Tibial nerve (tissue), 4 donors: ENCODE data around the gene GGTLC1. TPM values are rescaled to one million over a fixed set of nuclear protein-coding genes. Genes with fewer than 3 reads are reported as not detected.

Experiments used
- DNase-seq, 2 donors: peaks; one replicate each; pipeline ENCODE4 v3.0.0-alpha.2; 2019; ENCODE audit warnings: low spot score in 2 of 2
- H3K27ac ChIP-seq, 4 donors: fragments of 200-600 bp; sonication (generic) in 3 of 4; one replicate each; pipeline ENCODE4 v1.5.1; 2017 to 2019; ENCODE audit warnings: mild to moderate bottlenecking in 1 of 4
- H3K27me3 ChIP-seq, 2 donors: fragments of 200-600 bp; sonication (generic) in 1 of 2; one replicate each; pipeline versions ENCODE4 v1.5.1 to v1.6.0; 2017 to 2019
- H3K36me3 ChIP-seq, 3 donors: fragments of 200-600 bp; sonication (generic); one replicate each; pipeline ENCODE4 v1.5.1; 2018 to 2019
- H3K4me1 ChIP-seq, 4 donors: fragments of 200-600 bp; sonication (generic) in 3 of 4; one replicate each; pipeline ENCODE4 v1.5.1; 2017 to 2019
- H3K4me3 ChIP-seq, 4 donors: fragments of 200-600 bp; sonication (generic) in 3 of 4; one replicate each; pipeline ENCODE4 v1.5.1; 2017 to 2019; ENCODE audit warnings: mild to moderate bottlenecking in 1 of 4, moderate library complexity in 1 of 4
- H3K9me3 ChIP-seq, 4 donors: fragments of 200-600 bp; sonication (generic) in 3 of 4; one replicate each; pipeline ENCODE4 v1.5.1; 2017 to 2019
- CTCF ChIP-seq, 5 experiments: fragments of 200-600 bp in 3 of 5; fragments of 450-650 bp in 2 of 5; sonication (generic) in 3 of 5; IDR thresholded peaks; one replicate each; pipeline ENCODE4 v1.5.1; 2016 to 2019; ENCODE audit warnings: antibody characterized with exemption in 5 of 5, mild to moderate bottlenecking in 3 of 5, moderate library complexity in 2 of 5
- EP300 ChIP-seq, 2 donors: sonication (generic); formaldehyde crosslinking; IDR thresholded peaks; one replicate each; pipeline ENCODE4 v1.6.1; 2017; ENCODE audit warnings: antibody characterized with exemption in 2 of 2, mild to moderate bottlenecking in 1 of 2
- POLR2A ChIP-seq, 2 donors: fragments of 450-650 bp; IDR thresholded peaks; one replicate each; pipeline ENCODE4 v1.6.1; 2017; ENCODE audit warnings: antibody characterized with exemption in 2 of 2, mild to moderate bottlenecking in 2 of 2, moderate library complexity in 2 of 2
- WGBS, 2 donors: methylation state at CpG; one replicate each; pipeline ENCODE4 v1.1.5; 2018; 5-methylcytosine and 5-hydroxymethylcytosine counted together
- total RNA-seq, 4 donors: library from RNA; depleted of rRNA; stranded (reverse); fragments of >200 nt; gene quantifications; one replicate each; pipeline ENCODE4 v1.1.0, GENCODE V29; 2016

Gene GGTLC1
- total RNA-seq, 4 donors from 2014 or later = not detected

GRCh38 chr20:24004471-24004870 lies 15.9 kb upstream of the GGTLC1 start:
- Histone ChIP-seq H3K27me3 (no peaks in the 10 kb centered on the region), H3K4me1 (no peaks in the 10 kb centered on the region), H3K36me3 (no peaks in the 10 kb centered on the region), H3K4me3 (no peak overlapping the region), H3K9me3 (no peaks in the 10 kb centered on the region), H3K27ac (no peak overlapping the region)
- TF ChIP-seq EP300 (IDR thresholded peaks at IDR 0.05) = no peak
- no peak for TF ChIP-seq CTCF (IDR thresholded peaks at IDR 0.05)
- no peak for TF ChIP-seq POLR2A (IDR thresholded peaks at IDR 0.05)
- WGBS, 2 donors = 59 to 61% methylated on average over 9 of the region's 9 CpGs
- no peak for DNase-seq

GRCh38 chr20:24002896-24003295 lies 14.3 kb upstream of the GGTLC1 start:
- H3K27me3 ChIP-seq = no peaks in the 10 kb centered on the region
- no peak for DNase-seq
- no peaks in the 10 kb centered on the region for H3K4me1 ChIP-seq
- TF ChIP-seq POLR2A (IDR thresholded peaks at IDR 0.05) (no peak), EP300 (IDR thresholded peaks at IDR 0.05) (no peak), CTCF (IDR thresholded peaks at IDR 0.05) (no peak)
- no peak overlapping the region for H3K4me3 ChIP-seq
- H3K36me3 ChIP-seq = no peaks in the 10 kb centered on the region
- no peak overlapping the region for H3K27ac ChIP-seq
- no peaks in the 10 kb centered on the region for H3K9me3 ChIP-seq
- WGBS, 2 donors = 91 to 93% methylated on average over 13 of the region's 13 CpGs

GRCh38 chr20:24001712-24002405 lies 13.3 kb upstream of the GGTLC1 start:
- no peaks in the 10 kb centered on the region for H3K36me3 ChIP-seq
- TF ChIP-seq POLR2A (IDR thresholded peaks at IDR 0.05) (no peak), EP300 (IDR thresholded peaks at IDR 0.05) (no peak), CTCF (IDR thresholded peaks at IDR 0.05) (no peak)
- WGBS, 2 donors = 81 to 84% methylated on average over 7 of the region's 7 CpGs
- H3K27me3 ChIP-seq = no peaks in the 10 kb centered on the region
- no peak overlapping the region for H3K27ac ChIP-seq
- no peak for DNase-seq
- no peak overlapping the region for H3K4me3 ChIP-seq
- H3K9me3 ChIP-seq = no peaks in the 10 kb centered on the region
- H3K4me1 ChIP-seq = no peaks in the 10 kb centered on the region

GRCh38 chr20:23998844-23999243 lies 10.3 kb upstream of the GGTLC1 start:
- no peak overlapping the region for H3K27ac ChIP-seq
- TF ChIP-seq POLR2A (IDR thresholded peaks at IDR 0.05) = no peak
- no peak for TF ChIP-seq CTCF (IDR thresholded peaks at IDR 0.05)
- no peak for TF ChIP-seq EP300 (IDR thresholded peaks at IDR 0.05)
- WGBS, 2 donors = 52 to 57% methylated on average over 4 of the region's 4 CpGs
- no peaks in the 10 kb centered on the region for H3K4me1 ChIP-seq
- no peaks in the 10 kb centered on the region for H3K36me3 ChIP-seq
- DNase-seq = no peak
- H3K27me3 ChIP-seq = no peaks in the 10 kb centered on the region
- H3K4me3 ChIP-seq = no peak overlapping the region
- H3K9me3 ChIP-seq = no peaks in the 10 kb centered on the region

- H3K9me3 ChIP-seq = no peaks in the 10 kb centered on the region
- no peaks in the 10 kb centered on the region for H3K36me3 ChIP-seq
- H3K4me1 ChIP-seq = no peaks in the 10 kb centered on the region
- no peaks in the 10 kb centered on the region for H3K27me3 ChIP-seq
- H3K27ac ChIP-seq = no peak overlapping the region
- WGBS, 2 donors = 86 to 89% methylated on average over 8 of the region's 8 CpGs
- DNase-seq = no peak
- TF ChIP-seq CTCF (IDR thresholded peaks at IDR 0.05) = no peak
- TF ChIP-seq EP300 (IDR thresholded peaks at IDR 0.05) = no peak
- TF ChIP-seq POLR2A (IDR thresholded peaks at IDR 0.05) = no peak
- no peak overlapping the region for H3K4me3 ChIP-seq
Measured at GRCh38 chr20:23998392-23998791, 9.8 kb upstream of the GGTLC1 start.
